Colonic mucosa (tissue), 4 donors: Measurements from ENCODE around the gene SCMH1. TPM values are rescaled to one million over a fixed set of nuclear protein-coding genes. Genes with fewer than 3 reads are reported as not detected.

Experiments
- DNase-seq: peaks from one replicate; pipeline ENCODE4 v3.0.0-alpha.2; 2020
- H3K27ac ChIP-seq: fragments of 200-600 bp; one replicate; pipeline ENCODE4 v1.8.0; 2021
- H3K27me3 ChIP-seq: fragments of 200-600 bp; one replicate; pipeline ENCODE4 v1.8.0; 2021
- H3K36me3 ChIP-seq: fragments of 200-600 bp; one replicate; pipeline ENCODE4 v1.8.0; 2021
- H3K4me1 ChIP-seq: fragments of 200-600 bp; one replicate; pipeline ENCODE4 v1.8.0; 2021; ENCODE audit warnings: mild to moderate bottlenecking
- H3K4me3 ChIP-seq: fragments of 200-600 bp; one replicate; pipeline ENCODE4 v1.8.0; 2021
- H3K9ac ChIP-seq, 2 donors: one replicate each; pipeline ENCODE4 v1.7.0; 2013; ENCODE audit warnings: control low read depth in 2 of 2, low read depth in 2 of 2, low read length in 2 of 2
- H3K9me3 ChIP-seq: fragments of 200-600 bp; one replicate; pipeline ENCODE4 v1.8.0; 2021
- CTCF ChIP-seq: fragments of 200-600 bp; IDR thresholded peaks from one replicate; pipeline ENCODE4 v1.8.0; 2022; ENCODE audit warnings: antibody characterized with exemption, mild to moderate bottlenecking
- intact Hi-C: fragments of 100-400 bp; cut with DNase I; formaldehyde crosslinking; loops from one replicate; pipeline ENCODE4 v1.14.1; 2022
- total RNA-seq, 2 donors: library from RNA; stranded (reverse); fragmentation: NEBNext Ultra II Directional in 1 of 2; extraction: Animal tissue kit (Norgen Biotek cat#: 25700) in 1 of 2; gene quantifications; one replicate each; pipeline ENCODE4 v1.2.1, GENCODE V29; 2021
- donor health status: healthy.
- donor health status: DM: no; HTN: no; CAD: no.
- donor health status: DM: no; HTN: no; CAD: no.

SCMH1 gene
- total RNA-seq, 2 donors from 2014 or later: 26.3 to 32.7 TPM

- Histone ChIP-seq H3K4me1 (no peaks in the 10 kb centered on the region), H3K36me3 (no peaks in the 10 kb centered on the region), H3K9ac (peak overlapping the region in 1 of 2 donors; percentile 35), H3K4me3 (no peak overlapping the region), H3K27me3 (no peaks in the 10 kb centered on the region), H3K27ac (no peak overlapping the region), H3K9me3 (no peaks in the 10 kb centered on the region)
- no peak for TF ChIP-seq CTCF
- intact Hi-C loops: no loop called here
- DNase-seq: no peak
Observed at GRCh38 chr1:41020109-41020576, 222.0 kb downstream of the SCMH1 start.

- intact Hi-C loops: no loop called here
- H3K9ac ChIP-seq: no peak overlapping the region
- no peaks in the 10 kb centered on the region for H3K36me3 ChIP-seq
- TF ChIP-seq CTCF: no peak
- H3K4me3 ChIP-seq: no peak overlapping the region
- no peaks in the 10 kb centered on the region for H3K9me3 ChIP-seq
- no peaks in the 10 kb centered on the region for H3K27me3 ChIP-seq
- DNase-seq: no peak
- H3K27ac ChIP-seq: no peak overlapping the region
- H3K4me1 ChIP-seq: no peaks in the 10 kb centered on the region
Observed at GRCh38 chr1:41019353-41019745, 222.8 kb downstream of the SCMH1 start.

- no peak overlapping the region for H3K4me3 ChIP-seq
- H3K4me1 ChIP-seq: no peaks in the 10 kb centered on the region
- intact Hi-C loops: no loop called here
- no peak overlapping the region for H3K9ac ChIP-seq
- H3K27ac ChIP-seq: no peak overlapping the region
- H3K27me3 ChIP-seq: no peaks in the 10 kb centered on the region
- H3K9me3 ChIP-seq: no peaks in the 10 kb centered on the region
- TF ChIP-seq CTCF: no peak
- no peaks in the 10 kb centered on the region for H3K36me3 ChIP-seq
- no peak for DNase-seq
Observed at GRCh38 chr1:41018018-41018410, 224.1 kb downstream of the SCMH1 start.

GRCh38 chr1:41017141-41018017, 224.7 kb downstream of the SCMH1 start:
- Histone ChIP-seq H3K9me3 (no peaks in the 10 kb centered on the region), H3K4me1 (no peaks in the 10 kb centered on the region), H3K27me3 (no peaks in the 10 kb centered on the region), H3K4me3 (no peak overlapping the region), H3K9ac (no peak overlapping the region), H3K27ac (no peak overlapping the region), H3K36me3 (peaks cover 4% of the 10 kb centered on the region)
- TF ChIP-seq CTCF: no peak
- no peak for DNase-seq
- intact Hi-C loops: no loop called here

GRCh38 chr1:41015897-41016470, 226.1 kb downstream of the SCMH1 start:
- no peak overlapping the region for H3K9ac ChIP-seq
- no peaks in the 10 kb centered on the region for H3K9me3 ChIP-seq
- no peaks in the 10 kb centered on the region for H3K27me3 ChIP-seq
- no peak overlapping the region for H3K4me3 ChIP-seq
- no peaks in the 10 kb centered on the region for H3K4me1 ChIP-seq
- no peak for DNase-seq
- H3K27ac ChIP-seq: no peak overlapping the region
- intact Hi-C loops: no loop called here
- TF ChIP-seq CTCF: no peak
- H3K36me3 ChIP-seq: peaks cover 4% of the 10 kb centered on the region
